Karpas-422 (cell line): Measurements from ENCODE around the gene AFF1. TPM values are rescaled to one million over a fixed set of nuclear protein-coding genes. Genes with fewer than 3 reads are reported as not detected.

Source experiments
- DNase-seq: peaks from one replicate; pipeline ENCODE4 v3.0.0-alpha.2; 2015
- H2AFZ ChIP-seq: fragments of 200-600 bp; sonication (generic); 2 replicates; pipeline ENCODE4 v1.6.1; 2014; ENCODE audit warnings: antibody characterized with exemption, low read length, mixed read lengths
- H3K27ac ChIP-seq: fragments of 200-600 bp; sonication (generic); 2 replicates; pipeline ENCODE4 v1.5.1; 2014; ENCODE audit warnings: mild to moderate bottlenecking, low read length, moderate library complexity
- H3K27me3 ChIP-seq: fragments of 200-600 bp; sonication (generic); 2 replicates; pipeline ENCODE4 v1.6.1; 2014; ENCODE audit warnings: low read length, mixed read lengths
- H3K36me3 ChIP-seq: fragments of 200-600 bp; sonication (generic); 2 replicates; pipeline ENCODE4 v1.6.1; 2014; ENCODE audit warnings: low read length, mixed read lengths; ENCODE audit not compliant: insufficient read depth
- H3K4me1 ChIP-seq: fragments of 200-600 bp; sonication (generic); 2 replicates; pipeline ENCODE4 v1.6.1; 2014; ENCODE audit warnings: mild to moderate bottlenecking, low read length, mixed read lengths
- H3K4me2 ChIP-seq: fragments of 200-600 bp; sonication (generic); 2 replicates; pipeline ENCODE4 v1.6.1; 2014; ENCODE audit warnings: low read length, low read depth, mild to moderate bottlenecking; ENCODE audit not compliant: poor library complexity, severe bottlenecking
- H3K4me3 ChIP-seq: fragments of 200-600 bp; sonication (generic); 2 replicates; pipeline ENCODE4 v1.5.1; 2014; ENCODE audit warnings: mild to moderate bottlenecking, antibody characterized with exemption, low read length, mixed read lengths
- H3K79me2 ChIP-seq: fragments of 200-600 bp; sonication (generic); 2 replicates; pipeline ENCODE4 v1.6.1; 2014; ENCODE audit warnings: mild to moderate bottlenecking, low read length, mixed read lengths
- H3K9ac ChIP-seq: fragments of 200-600 bp; sonication (generic); 2 replicates; pipeline ENCODE4 v1.6.0; 2014; ENCODE audit warnings: low read length
- H3K9me2 ChIP-seq: fragments of 200-600 bp; sonication (generic), shearing (Covaris generic); replicated peaks from 2 replicates; pipeline ENCODE4 v1.6.0; 2014; ENCODE audit warnings: mild to moderate bottlenecking, low read length, moderate library complexity; ENCODE audit not compliant: insufficient read depth
- H3K9me3 ChIP-seq: fragments of 300-700, 200-600 bp; sonication (generic); 2 replicates; pipeline ENCODE4 v1.6.1; 2014; ENCODE audit warnings: low read length, mixed read lengths
- H4K20me1 ChIP-seq: fragments of 200-600 bp; sonication (generic); 2 replicates; pipeline ENCODE4 v1.6.1; 2014; ENCODE audit warnings: mild to moderate bottlenecking, antibody characterized with exemption, low read length, low read depth; ENCODE audit not compliant: insufficient read depth
- total RNA-seq: library from RNA; depleted of rRNA; stranded (reverse); fragments of >200 nt; shearing (Covaris generic); gene quantifications from 2 replicates; pipeline ENCODE4 v1.2.3, GENCODE V29; 2014; ENCODE audit warnings: low replicate concordance

The AFF1 gene
- total RNA-seq, 1 experiment from 2014 or later: 6.6 TPM

DNA sequence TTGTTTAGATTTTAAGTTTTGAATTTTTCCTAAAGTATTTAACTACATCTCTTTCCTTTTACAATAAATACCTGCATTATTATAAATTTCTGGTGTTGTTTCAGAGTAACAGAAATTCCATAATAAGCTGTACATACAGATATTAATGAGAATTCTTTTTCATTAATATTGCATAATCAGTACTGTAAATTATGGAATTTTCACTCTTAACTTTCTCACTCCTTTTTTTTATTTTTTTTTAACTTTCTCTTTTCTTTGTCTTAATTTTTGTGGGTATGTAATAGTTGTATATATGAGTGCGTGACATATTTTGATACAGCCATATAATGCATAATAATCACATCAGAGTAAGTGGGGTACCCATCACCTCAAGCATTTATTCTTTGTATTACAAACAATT, 175.1 kb downstream of the AFF1 start:
- Histone ChIP-seq H3K36me3 (no peaks in the 10 kb centered on the region), H3K27ac (no peak overlapping the region), H3K79me2 (no peaks in the 10 kb centered on the region), H3K4me2 (no peak overlapping the region), H3K4me3 (no peak overlapping the region), H3K4me1 (no peaks in the 10 kb centered on the region), H3K9me3 (no peaks in the 10 kb centered on the region), H3K9ac (no peak overlapping the region), H2AFZ (no peak overlapping the region), H3K9me2 (no peaks in the 10 kb centered on the region), H4K20me1 (no peaks in the 10 kb centered on the region), H3K27me3 (no peaks in the 10 kb centered on the region)
- DNase-seq: no peak

DNA sequence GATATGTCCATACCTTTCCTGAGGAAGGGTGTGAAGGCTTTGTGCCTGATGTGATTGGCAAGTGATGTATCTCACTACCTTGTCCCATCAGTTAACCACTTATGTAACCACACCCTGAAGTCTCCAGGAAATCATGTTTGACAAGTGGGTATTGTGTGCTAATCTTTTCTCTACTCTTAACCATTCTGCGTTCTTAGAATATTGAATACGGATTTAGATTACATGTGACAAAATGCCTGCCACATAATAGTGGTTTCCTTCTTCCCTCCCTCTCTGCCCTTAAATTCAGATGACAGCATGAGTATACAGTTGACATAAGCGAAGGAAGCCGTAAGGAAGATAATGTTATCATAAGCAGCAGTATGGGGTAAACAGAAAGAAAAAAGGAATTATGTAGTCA, 177.3 kb downstream of the AFF1 start:
- Histone ChIP-seq H3K79me2 (no peaks in the 10 kb centered on the region), H3K36me3 (no peaks in the 10 kb centered on the region), H2AFZ (no peak overlapping the region), H3K9me2 (no peaks in the 10 kb centered on the region), H3K4me3 (no peak overlapping the region), H3K9me3 (no peaks in the 10 kb centered on the region), H3K27ac (no peak overlapping the region), H3K27me3 (no peaks in the 10 kb centered on the region), H3K4me2 (no peak overlapping the region), H4K20me1 (no peaks in the 10 kb centered on the region), H3K4me1 (no peaks in the 10 kb centered on the region), H3K9ac (no peak overlapping the region)
- DNase-seq: no peak

DNA sequence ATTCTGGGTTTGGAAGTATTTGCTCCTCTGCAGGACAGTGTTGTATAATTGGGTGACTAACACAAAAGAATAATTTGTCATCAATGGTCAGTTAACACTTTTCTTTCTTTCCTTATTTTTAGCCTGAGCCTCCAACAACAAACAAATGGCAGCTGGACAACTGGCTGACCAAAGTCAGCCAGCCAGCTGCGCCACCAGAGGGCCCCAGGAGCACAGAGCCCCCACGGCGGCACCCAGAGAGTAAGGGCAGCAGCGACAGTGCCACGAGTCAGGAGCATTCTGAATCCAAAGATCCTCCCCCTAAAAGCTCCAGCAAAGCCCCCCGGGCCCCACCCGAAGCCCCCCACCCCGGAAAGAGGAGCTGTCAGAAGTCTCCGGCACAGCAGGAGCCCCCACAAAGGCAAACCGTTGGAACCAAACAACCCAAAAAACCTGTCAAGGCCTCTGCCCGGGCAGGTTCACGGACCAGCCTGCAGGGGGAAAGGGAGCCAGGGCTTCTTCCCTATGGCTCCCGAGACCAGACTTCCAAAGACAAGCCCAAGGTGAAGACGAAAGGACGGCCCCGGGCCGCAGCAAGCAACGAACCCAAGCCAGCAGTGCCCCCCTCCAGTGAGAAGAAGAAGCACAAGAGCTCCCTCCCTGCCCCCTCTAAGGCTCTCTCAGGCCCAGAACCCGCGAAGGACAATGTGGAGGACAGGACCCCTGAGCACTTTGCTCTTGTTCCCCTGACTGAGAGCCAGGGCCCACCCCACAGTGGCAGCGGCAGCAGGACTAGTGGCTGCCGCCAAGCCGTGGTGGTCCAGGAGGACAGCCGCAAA, 179.6 kb downstream of the AFF1 start:
- DNase-seq: no peak
- no peaks in the 10 kb centered on the region for H3K79me2 ChIP-seq
- no peak overlapping the region for H3K9ac ChIP-seq
- H2AFZ ChIP-seq: no peak overlapping the region
- no peak overlapping the region for H3K27ac ChIP-seq
- H3K27me3 ChIP-seq: no peaks in the 10 kb centered on the region
- no peaks in the 10 kb centered on the region for H3K36me3 ChIP-seq
- no peaks in the 10 kb centered on the region for H4K20me1 ChIP-seq
- no peak overlapping the region for H3K4me2 ChIP-seq
- no peaks in the 10 kb centered on the region for H3K4me1 ChIP-seq
- no peaks in the 10 kb centered on the region for H3K9me3 ChIP-seq
- no peak overlapping the region for H3K4me3 ChIP-seq
- no peaks in the 10 kb centered on the region for H3K9me2 ChIP-seq

DNA sequence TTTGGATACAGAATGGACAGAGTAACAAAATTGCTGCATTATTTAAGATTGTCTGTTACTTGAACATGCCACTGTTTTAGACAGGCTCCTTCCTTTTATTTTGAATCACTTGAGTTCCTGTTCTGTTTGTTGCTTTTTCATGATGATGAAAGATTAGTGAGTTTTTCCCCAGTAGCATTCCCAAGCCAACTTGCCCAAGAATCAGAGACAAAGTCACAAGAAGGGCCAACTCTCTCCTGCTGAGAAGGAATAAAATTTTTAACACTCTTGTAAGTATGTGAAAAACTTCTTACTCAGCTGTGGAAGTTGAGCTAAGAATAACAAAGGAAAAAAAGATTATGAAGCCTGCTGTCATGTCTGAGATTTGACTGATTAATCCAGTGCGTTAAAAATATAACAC, 181.4 kb downstream of the AFF1 start:
- H3K9me2 ChIP-seq: no peaks in the 10 kb centered on the region
- no peaks in the 10 kb centered on the region for H3K9me3 ChIP-seq
- H3K27ac ChIP-seq: no peak overlapping the region
- no peak overlapping the region for H3K9ac ChIP-seq
- H3K79me2 ChIP-seq: no peaks in the 10 kb centered on the region
- DNase-seq: no peak
- H3K4me3 ChIP-seq: no peak overlapping the region
- no peak overlapping the region for H2AFZ ChIP-seq
- no peaks in the 10 kb centered on the region for H3K4me1 ChIP-seq
- H3K4me2 ChIP-seq: no peak overlapping the region
- no peaks in the 10 kb centered on the region for H3K36me3 ChIP-seq
- H3K27me3 ChIP-seq: no peaks in the 10 kb centered on the region
- no peaks in the 10 kb centered on the region for H4K20me1 ChIP-seq

DNA sequence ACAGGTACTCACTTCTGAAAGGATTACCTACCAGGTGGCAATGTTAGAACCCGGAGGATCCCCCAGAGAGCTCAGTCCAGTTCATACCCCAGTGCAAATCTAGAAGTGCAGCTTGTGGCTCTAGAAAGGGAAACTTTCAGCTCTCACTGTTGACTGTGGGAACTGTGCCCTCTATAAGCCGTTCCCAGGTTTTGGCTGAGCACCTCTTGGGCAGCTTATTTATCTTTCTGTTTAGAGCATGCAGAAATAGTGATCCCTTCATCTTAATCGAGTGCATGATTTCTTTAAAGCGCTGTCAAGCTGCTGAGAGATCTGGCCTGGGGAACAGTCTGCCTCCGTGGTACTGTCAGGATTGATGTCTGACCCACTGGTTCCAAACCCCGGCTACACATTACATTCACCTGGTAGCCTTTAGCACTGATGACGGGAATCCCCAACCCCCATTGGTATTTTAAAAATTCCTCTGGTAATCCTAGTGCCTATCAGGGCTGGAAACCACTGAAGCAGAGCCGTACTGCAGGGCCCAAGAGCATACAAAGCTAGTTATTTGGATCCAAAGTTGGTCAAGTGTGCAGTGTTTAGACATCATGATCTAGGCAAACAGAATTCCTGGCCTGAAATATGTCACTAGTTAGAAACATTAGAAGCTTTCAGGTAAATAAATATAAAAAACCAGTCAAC, 182.4 kb downstream of the AFF1 start:
- H3K27me3 ChIP-seq: no peaks in the 10 kb centered on the region

DNA sequence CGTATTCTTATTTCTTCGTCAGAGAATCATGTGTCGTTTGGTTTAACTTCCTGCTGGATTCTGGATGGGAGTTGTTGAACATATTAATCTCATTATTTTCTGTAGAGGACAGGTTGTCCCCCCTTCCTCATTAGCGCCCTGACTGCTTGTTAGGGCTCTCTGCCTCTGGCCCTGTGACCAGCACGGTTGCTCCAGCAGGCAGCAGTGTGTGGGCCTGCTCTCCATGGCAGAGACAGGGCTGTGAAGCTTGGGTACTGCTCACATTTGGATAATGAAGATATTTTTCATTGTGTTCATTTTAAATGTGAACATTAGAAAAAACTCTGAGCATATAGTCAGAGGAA, 182.9 kb downstream of the AFF1 start:
- H2AFZ ChIP-seq: no peak overlapping the region
- no peaks in the 10 kb centered on the region for H3K79me2 ChIP-seq
- H3K4me2 ChIP-seq: no peak overlapping the region
- no peaks in the 10 kb centered on the region for H3K9me2 ChIP-seq
- H3K9ac ChIP-seq: no peak overlapping the region
- H3K27ac ChIP-seq: no peak overlapping the region
- no peaks in the 10 kb centered on the region for H3K36me3 ChIP-seq
- no peak overlapping the region for H3K4me3 ChIP-seq
- H3K27me3 ChIP-seq: no peaks in the 10 kb centered on the region
- no peak for DNase-seq
- H3K4me1 ChIP-seq: no peaks in the 10 kb centered on the region
- H3K9me3 ChIP-seq: no peaks in the 10 kb centered on the region
- no peaks in the 10 kb centered on the region for H4K20me1 ChIP-seq

More for the DNA sequence above, 182.4 kb downstream of the AFF1 start:
- Histone ChIP-seq H3K4me2 (no peak overlapping the region), H3K4me3 (no peak overlapping the region), H3K27ac (no peak overlapping the region), H3K36me3 (no peaks in the 10 kb centered on the region), H3K9me3 (no peaks in the 10 kb centered on the region), H3K79me2 (no peaks in the 10 kb centered on the region), H3K9me2 (no peaks in the 10 kb centered on the region), H4K20me1 (no peaks in the 10 kb centered on the region), H3K4me1 (no peaks in the 10 kb centered on the region), H2AFZ (no peak overlapping the region), H3K9ac (no peak overlapping the region)
- no peak for DNase-seq

DNA sequence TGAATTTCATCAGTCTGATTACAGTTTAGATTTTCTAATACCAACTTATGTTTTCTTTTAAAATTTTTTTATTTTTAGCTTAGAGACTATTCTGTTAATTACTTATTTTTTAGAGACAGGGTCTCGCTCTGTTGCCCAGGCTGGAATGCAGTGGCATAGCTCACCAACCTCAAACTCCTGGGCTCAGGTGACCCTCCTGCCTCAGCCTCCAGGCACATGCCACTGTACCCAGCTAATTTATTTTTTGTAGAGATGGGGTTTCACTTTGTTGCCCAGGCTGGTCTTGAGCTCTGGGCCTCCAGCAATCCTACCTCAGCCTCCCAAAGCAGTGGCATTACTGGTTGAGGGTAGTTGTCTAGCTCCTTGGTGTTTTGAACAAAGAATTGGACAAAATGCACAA, 183.6 kb downstream of the AFF1 start:
- Histone ChIP-seq H2AFZ (no peak overlapping the region), H3K4me1 (no peaks in the 10 kb centered on the region), H3K27me3 (no peaks in the 10 kb centered on the region), H3K9ac (no peak overlapping the region), H3K36me3 (no peaks in the 10 kb centered on the region), H3K79me2 (no peaks in the 10 kb centered on the region), H3K9me2 (no peaks in the 10 kb centered on the region), H3K9me3 (no peaks in the 10 kb centered on the region), H4K20me1 (no peaks in the 10 kb centered on the region), H3K27ac (no peak overlapping the region), H3K4me3 (no peak overlapping the region), H3K4me2 (no peak overlapping the region)
- DNase-seq: no peak

DNA sequence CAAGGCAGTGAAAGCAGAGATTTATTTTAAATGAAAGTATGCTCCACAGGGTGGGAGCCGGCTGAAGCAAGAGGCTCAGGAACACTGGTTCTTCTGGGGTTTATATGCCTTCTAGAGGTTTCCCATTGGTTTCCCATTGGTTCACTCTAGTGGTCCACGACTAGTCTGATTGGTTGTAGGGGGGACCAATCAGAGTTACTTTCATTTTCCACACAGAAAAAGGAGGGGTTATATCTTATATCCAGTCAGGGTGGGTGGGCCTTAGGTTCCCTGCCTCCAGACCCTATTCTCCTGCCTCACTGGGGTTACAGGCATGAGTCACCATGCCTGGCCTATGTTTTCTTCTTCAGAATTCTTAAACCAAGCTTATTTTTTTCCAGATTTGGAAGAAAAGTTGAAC, 184.0 kb downstream of the AFF1 start:
- H3K4me3 ChIP-seq: no peak overlapping the region
- no peaks in the 10 kb centered on the region for H3K79me2 ChIP-seq
- no peak overlapping the region for H3K4me2 ChIP-seq
- DNase-seq: peak; percentile 56
- no peak overlapping the region for H2AFZ ChIP-seq
- no peaks in the 10 kb centered on the region for H3K9me3 ChIP-seq
- no peaks in the 10 kb centered on the region for H4K20me1 ChIP-seq
- H3K36me3 ChIP-seq: no peaks in the 10 kb centered on the region
- H3K4me1 ChIP-seq: no peaks in the 10 kb centered on the region
- H3K27me3 ChIP-seq: no peaks in the 10 kb centered on the region
- H3K27ac ChIP-seq: no peak overlapping the region
- no peaks in the 10 kb centered on the region for H3K9me2 ChIP-seq
- no peak overlapping the region for H3K9ac ChIP-seq
